ENCODE measurements around the gene EGFR.

Gene EGFR

GRCh38 chr7:55236476-55236875 is 217.7 kb downstream of the EGFR start:
- H3K4me1 ChIP-seq (ENCODE audit: control insufficient read depth in 2 of 2, insufficient read depth in 2 of 2, low read length in 2 of 2): peaks cover 0 to 10% of the 10 kb centered on the region in 2 donors
- no peaks in the 10 kb centered on the region for H3K9me3 ChIP-seq (ENCODE audit: control insufficient read depth in 2 of 2, low read length in 2 of 2)
- H3K9ac ChIP-seq (ENCODE audit: low read depth in 1 of 2, low read length in 2 of 2): no peak overlapping the region
- H3K36me3 ChIP-seq (ENCODE audit: control insufficient read depth in 2 of 2, insufficient read depth in 2 of 2, low read length in 2 of 2): no peaks in the 10 kb centered on the region
- peak overlapping the region in 1 of 2 donors; percentile 27 for H3K4me3 ChIP-seq (ENCODE audit: low read length in 2 of 2)
- H3K27ac ChIP-seq (ENCODE audit: low read depth in 2 of 2, low read length in 2 of 2): no peak overlapping the region
- peaks cover 0 to 3% of the 10 kb centered on the region in 2 donors for H3K27me3 ChIP-seq (ENCODE audit: control insufficient read depth in 2 of 2, insufficient read depth in 2 of 2, low read length in 2 of 2)

GRCh38 chr7:55237156-55237893 is 218.5 kb downstream of the EGFR start:
- Histone ChIP-seq H3K9me3 (ENCODE audit: control insufficient read depth in 2 of 2, low read length in 2 of 2) (no peaks in the 10 kb centered on the region), H3K27me3 (ENCODE audit: control insufficient read depth in 2 of 2, insufficient read depth in 2 of 2, low read length in 2 of 2) (peaks cover 0 to 3% of the 10 kb centered on the region in 2 donors), H3K4me3 (ENCODE audit: low read length in 2 of 2) (no peak overlapping the region), H3K27ac (ENCODE audit: low read depth in 2 of 2, low read length in 2 of 2) (no peak overlapping the region), H3K9ac (ENCODE audit: low read depth in 1 of 2, low read length in 2 of 2) (no peak overlapping the region), H3K36me3 (ENCODE audit: control insufficient read depth in 2 of 2, insufficient read depth in 2 of 2, low read length in 2 of 2) (no peaks in the 10 kb centered on the region), H3K4me1 (ENCODE audit: control insufficient read depth in 2 of 2, insufficient read depth in 2 of 2, low read length in 2 of 2) (peaks cover 0 to 10% of the 10 kb centered on the region in 2 donors)

DNA sequence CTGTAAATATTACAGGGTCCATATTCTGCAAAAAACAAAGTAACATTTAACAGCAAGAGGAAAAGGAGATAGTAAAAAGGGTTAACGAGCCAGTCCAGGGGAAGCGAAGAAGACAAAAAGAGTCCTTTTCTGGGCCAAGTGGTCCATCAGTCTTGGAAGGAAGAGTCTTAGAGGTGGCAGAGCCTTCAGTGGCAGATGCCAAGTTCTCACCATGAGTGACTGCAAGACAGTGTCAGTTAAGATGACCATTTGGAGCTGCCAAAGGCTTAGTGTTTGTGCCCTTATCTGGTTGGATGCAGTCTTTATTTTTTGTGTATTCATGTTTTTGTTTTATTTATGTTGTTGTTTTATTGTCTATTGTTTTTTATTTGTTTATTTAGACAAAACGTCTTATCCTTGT is 220.6 kb downstream of the EGFR start:
- Histone ChIP-seq H3K36me3 (ENCODE audit: control insufficient read depth in 2 of 2, insufficient read depth in 2 of 2, low read length in 2 of 2) (no peaks in the 10 kb centered on the region), H3K27me3 (ENCODE audit: control insufficient read depth in 2 of 2, insufficient read depth in 2 of 2, low read length in 2 of 2) (peaks cover 0 to 3% of the 10 kb centered on the region in 2 donors), H3K4me1 (ENCODE audit: control insufficient read depth in 2 of 2, insufficient read depth in 2 of 2, low read length in 2 of 2) (peaks cover 0 to 10% of the 10 kb centered on the region in 2 donors), H3K4me3 (ENCODE audit: low read length in 2 of 2) (no peak overlapping the region), H3K9me3 (ENCODE audit: control insufficient read depth in 2 of 2, low read length in 2 of 2) (no peaks in the 10 kb centered on the region), H3K27ac (ENCODE audit: low read depth in 2 of 2, low read length in 2 of 2) (no peak overlapping the region), H3K9ac (ENCODE audit: low read depth in 1 of 2, low read length in 2 of 2) (no peak overlapping the region)

- no peak overlapping the region for H3K27ac ChIP-seq (ENCODE audit: low read depth in 2 of 2, low read length in 2 of 2)
- peaks cover 0 to 10% of the 10 kb centered on the region in 2 donors for H3K4me1 ChIP-seq (ENCODE audit: control insufficient read depth in 2 of 2, insufficient read depth in 2 of 2, low read length in 2 of 2)
These were observed 221.8 kb downstream of the EGFR start for GRCh38 chr7:55240418-55241142.

GRCh38 chr7:55241958-55242357 is 223.1 kb downstream of the EGFR start:
- Histone ChIP-seq H3K9me3 (ENCODE audit: control insufficient read depth in 2 of 2, low read length in 2 of 2) (no peaks in the 10 kb centered on the region), H3K36me3 (ENCODE audit: control insufficient read depth in 2 of 2, insufficient read depth in 2 of 2, low read length in 2 of 2) (no peaks in the 10 kb centered on the region), H3K4me1 (ENCODE audit: control insufficient read depth in 2 of 2, insufficient read depth in 2 of 2, low read length in 2 of 2) (peaks cover 0 to under 1% of the 10 kb centered on the region in 2 donors), H3K27me3 (ENCODE audit: control insufficient read depth in 2 of 2, insufficient read depth in 2 of 2, low read length in 2 of 2) (peaks cover 0 to 3% of the 10 kb centered on the region in 2 donors), H3K9ac (ENCODE audit: low read depth in 1 of 2, low read length in 2 of 2) (no peak overlapping the region), H3K27ac (ENCODE audit: low read depth in 2 of 2, low read length in 2 of 2) (no peak overlapping the region), H3K4me3 (ENCODE audit: low read length in 2 of 2) (no peak overlapping the region)

More at GRCh38 chr7:55240418-55241142, 221.8 kb downstream of the EGFR start:
- Histone ChIP-seq H3K36me3 (ENCODE audit: control insufficient read depth in 2 of 2, insufficient read depth in 2 of 2, low read length in 2 of 2) (no peaks in the 10 kb centered on the region), H3K9me3 (ENCODE audit: control insufficient read depth in 2 of 2, low read length in 2 of 2) (no peaks in the 10 kb centered on the region), H3K9ac (ENCODE audit: low read depth in 1 of 2, low read length in 2 of 2) (no peak overlapping the region), H3K27me3 (ENCODE audit: control insufficient read depth in 2 of 2, insufficient read depth in 2 of 2, low read length in 2 of 2) (peaks cover 0 to 3% of the 10 kb centered on the region in 2 donors), H3K4me3 (ENCODE audit: low read length in 2 of 2) (no peak overlapping the region)

DNA sequence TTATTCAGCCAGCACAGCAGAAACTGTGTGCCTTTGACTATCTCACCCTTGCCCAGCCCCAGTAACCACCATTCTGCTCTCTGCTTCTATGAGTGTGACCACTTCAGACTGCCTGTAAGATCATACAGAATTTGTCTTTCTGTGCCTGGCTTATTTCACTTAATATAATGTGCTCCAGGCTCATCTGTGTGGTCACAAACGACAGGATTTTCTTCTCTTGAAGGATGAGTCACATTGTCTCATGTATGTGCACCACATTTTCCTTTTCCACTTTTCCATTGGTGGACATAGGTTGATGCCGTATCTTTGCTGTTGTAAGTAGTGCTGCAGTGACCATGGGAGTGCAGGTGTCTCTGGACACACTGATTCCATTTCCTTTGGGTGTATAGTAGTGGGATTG is 223.8 kb downstream of the EGFR start:
- Histone ChIP-seq H3K4me1 (ENCODE audit: control insufficient read depth in 2 of 2, insufficient read depth in 2 of 2, low read length in 2 of 2) (no peaks in the 10 kb centered on the region), H3K9ac (ENCODE audit: low read depth in 1 of 2, low read length in 2 of 2) (no peak overlapping the region), H3K9me3 (ENCODE audit: control insufficient read depth in 2 of 2, low read length in 2 of 2) (no peaks in the 10 kb centered on the region), H3K27me3 (ENCODE audit: control insufficient read depth in 2 of 2, insufficient read depth in 2 of 2, low read length in 2 of 2) (peaks cover 0 to 3% of the 10 kb centered on the region in 2 donors), H3K36me3 (ENCODE audit: control insufficient read depth in 2 of 2, insufficient read depth in 2 of 2, low read length in 2 of 2) (no peaks in the 10 kb centered on the region), H3K27ac (ENCODE audit: low read depth in 2 of 2, low read length in 2 of 2) (no peak overlapping the region), H3K4me3 (ENCODE audit: low read length in 2 of 2) (no peak overlapping the region)

DNA sequence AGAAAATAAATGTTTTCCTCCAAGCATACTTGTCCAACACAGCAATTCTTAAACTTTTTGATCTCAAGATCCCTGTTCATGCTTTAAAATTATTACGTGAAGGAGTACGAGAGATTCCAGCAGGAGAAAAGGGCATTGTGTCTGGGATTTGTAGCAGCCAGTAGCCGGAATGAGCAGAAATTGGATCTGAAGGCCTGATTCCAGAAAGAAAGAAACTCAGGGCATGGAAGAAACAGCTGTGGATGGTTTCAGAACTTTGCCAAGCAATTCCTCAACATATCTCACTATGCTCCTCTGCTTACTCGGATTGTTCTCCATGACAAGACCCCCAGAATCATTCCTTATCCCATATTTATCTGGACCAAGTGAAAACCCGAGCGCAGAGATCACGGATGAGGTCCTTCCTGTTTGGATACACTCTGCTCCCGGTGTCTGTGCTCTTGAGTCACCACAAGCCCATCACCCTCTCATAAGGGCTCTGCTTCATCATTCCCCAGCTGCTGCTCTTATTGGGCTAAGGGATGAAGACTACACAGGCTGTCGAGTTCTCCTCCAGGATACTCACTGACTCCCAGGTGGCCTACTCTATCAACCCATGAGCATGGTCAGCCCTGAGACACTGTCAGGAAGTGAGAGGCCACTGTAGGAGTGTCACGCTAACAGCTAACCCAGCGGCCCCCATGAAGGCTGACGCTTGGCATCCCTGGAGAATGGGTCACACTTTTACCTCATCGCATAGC is 225.4 kb downstream of the EGFR start:
- no peaks in the 10 kb centered on the region for H3K9me3 ChIP-seq (ENCODE audit: control insufficient read depth in 2 of 2, low read length in 2 of 2)
- H3K27me3 ChIP-seq (ENCODE audit: control insufficient read depth in 2 of 2, insufficient read depth in 2 of 2, low read length in 2 of 2): no peaks in the 10 kb centered on the region
- no peaks in the 10 kb centered on the region for H3K36me3 ChIP-seq (ENCODE audit: control insufficient read depth in 2 of 2, insufficient read depth in 2 of 2, low read length in 2 of 2)
- H3K4me3 ChIP-seq (ENCODE audit: low read length in 2 of 2): no peak overlapping the region
- no peaks in the 10 kb centered on the region for H3K4me1 ChIP-seq (ENCODE audit: control insufficient read depth in 2 of 2, insufficient read depth in 2 of 2, low read length in 2 of 2)
- H3K9ac ChIP-seq (ENCODE audit: low read depth in 1 of 2, low read length in 2 of 2): no peak overlapping the region
- H3K27ac ChIP-seq (ENCODE audit: low read depth in 2 of 2, low read length in 2 of 2): no peak overlapping the region

- no peak overlapping the region for H3K9ac ChIP-seq (ENCODE audit: low read depth in 1 of 2, low read length in 2 of 2)
- no peaks in the 10 kb centered on the region for H3K36me3 ChIP-seq (ENCODE audit: control insufficient read depth in 2 of 2, insufficient read depth in 2 of 2, low read length in 2 of 2)
- no peaks in the 10 kb centered on the region for H3K27me3 ChIP-seq (ENCODE audit: control insufficient read depth in 2 of 2, insufficient read depth in 2 of 2, low read length in 2 of 2)
- no peak overlapping the region for H3K4me3 ChIP-seq (ENCODE audit: low read length in 2 of 2)
- H3K9me3 ChIP-seq (ENCODE audit: control insufficient read depth in 2 of 2, low read length in 2 of 2): no peaks in the 10 kb centered on the region
- no peak overlapping the region for H3K27ac ChIP-seq (ENCODE audit: low read depth in 2 of 2, low read length in 2 of 2)
- no peaks in the 10 kb centered on the region for H3K4me1 ChIP-seq (ENCODE audit: control insufficient read depth in 2 of 2, insufficient read depth in 2 of 2, low read length in 2 of 2)
These were observed 226.5 kb downstream of the EGFR start for GRCh38 chr7:55245271-55245723.

DNA sequence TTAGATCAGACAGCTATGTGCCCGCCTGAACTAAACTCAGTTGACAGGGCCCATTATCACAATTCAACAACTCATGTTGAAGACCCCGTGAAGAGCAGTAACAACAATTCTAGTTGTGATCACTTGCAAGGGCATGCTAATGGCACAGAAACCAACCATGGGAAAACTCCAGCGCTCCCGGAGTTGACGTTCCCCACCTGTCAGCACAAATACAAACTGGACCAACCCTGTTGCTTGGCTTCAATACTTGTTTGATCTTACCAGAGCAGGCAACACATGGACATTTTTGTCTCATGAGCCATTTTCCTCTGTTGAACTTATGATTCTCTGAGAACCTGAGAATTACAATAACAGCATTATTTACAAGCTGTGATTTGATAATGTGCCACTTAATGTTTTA is 227.4 kb downstream of the EGFR start:
- H3K4me1 ChIP-seq (ENCODE audit: control insufficient read depth in 2 of 2, insufficient read depth in 2 of 2, low read length in 2 of 2): no peaks in the 10 kb centered on the region
- H3K27ac ChIP-seq (ENCODE audit: low read depth in 2 of 2, low read length in 2 of 2): no peak overlapping the region
- H3K36me3 ChIP-seq (ENCODE audit: control insufficient read depth in 2 of 2, insufficient read depth in 2 of 2, low read length in 2 of 2): no peaks in the 10 kb centered on the region
- no peaks in the 10 kb centered on the region for H3K27me3 ChIP-seq (ENCODE audit: control insufficient read depth in 2 of 2, insufficient read depth in 2 of 2, low read length in 2 of 2)
- H3K4me3 ChIP-seq (ENCODE audit: low read length in 2 of 2): no peak overlapping the region
- H3K9ac ChIP-seq (ENCODE audit: low read depth in 1 of 2, low read length in 2 of 2): no peak overlapping the region
- H3K9me3 ChIP-seq (ENCODE audit: control insufficient read depth in 2 of 2, low read length in 2 of 2): no peaks in the 10 kb centered on the region

- H3K4me1 ChIP-seq (ENCODE audit: control insufficient read depth in 2 of 2, insufficient read depth in 2 of 2, low read length in 2 of 2): no peaks in the 10 kb centered on the region
- H3K9ac ChIP-seq (ENCODE audit: low read depth in 1 of 2, low read length in 2 of 2): no peak overlapping the region
- no peak overlapping the region for H3K27ac ChIP-seq (ENCODE audit: low read depth in 2 of 2, low read length in 2 of 2)
- H3K9me3 ChIP-seq (ENCODE audit: control insufficient read depth in 2 of 2, low read length in 2 of 2): no peaks in the 10 kb centered on the region
- H3K4me3 ChIP-seq (ENCODE audit: low read length in 2 of 2): no peak overlapping the region
- no peaks in the 10 kb centered on the region for H3K27me3 ChIP-seq (ENCODE audit: control insufficient read depth in 2 of 2, insufficient read depth in 2 of 2, low read length in 2 of 2)
- no peaks in the 10 kb centered on the region for H3K36me3 ChIP-seq (ENCODE audit: control insufficient read depth in 2 of 2, insufficient read depth in 2 of 2, low read length in 2 of 2)
These were observed 228.6 kb downstream of the EGFR start for GRCh38 chr7:55247428-55247827.

Measured in mucosa of rectum (tissue), 2 donors.